Measurements from ENCODE around the gene LVRN.
A peak's percentile ranks its signal among the peaks of the same experiment; 100 is the strongest.

DNA sequence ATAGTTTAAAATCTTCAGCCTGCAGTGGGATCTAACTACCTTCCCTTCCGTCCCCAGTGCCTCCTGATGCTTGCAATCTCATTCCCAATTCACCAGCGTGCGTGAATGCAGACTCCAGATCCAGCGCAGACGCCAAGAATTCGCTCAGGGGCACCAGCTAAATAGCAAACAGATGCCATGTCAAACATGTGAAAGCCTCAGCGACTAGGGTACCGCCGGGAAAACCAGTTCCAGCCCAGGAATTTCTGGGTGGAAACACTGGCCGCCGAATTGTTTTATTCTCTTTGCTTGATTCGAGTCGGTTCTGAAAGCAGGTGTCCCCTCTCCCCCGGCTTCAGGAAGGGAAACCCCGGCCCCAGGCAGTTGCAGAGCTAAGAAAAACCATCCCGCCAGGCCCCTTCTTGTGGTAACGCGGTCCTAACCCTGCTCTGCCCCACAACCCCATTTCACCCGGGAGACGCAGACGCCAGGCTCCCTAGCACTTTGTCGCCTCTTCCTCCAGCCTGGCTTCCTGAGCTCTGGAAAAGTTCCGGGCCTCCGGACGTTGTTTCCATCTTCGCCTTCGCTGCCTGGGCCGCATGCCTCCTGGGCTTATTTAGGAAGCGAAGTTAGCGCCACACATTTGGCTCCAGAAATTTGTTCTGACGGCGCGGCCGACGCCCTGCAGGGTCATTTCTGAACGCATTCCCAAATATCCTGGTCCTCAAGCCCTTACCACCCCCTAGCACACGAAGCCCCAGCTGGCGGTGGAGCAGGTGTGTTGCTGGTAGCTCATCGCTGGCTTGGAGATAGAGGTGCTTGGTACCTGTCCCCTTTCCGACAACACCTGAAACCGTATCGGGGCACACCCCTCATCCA, 665 bp upstream of the LVRN start:
- no peak for TF ChIP-seq CTCF (IDR thresholded peaks at IDR 0.05)
- TF ChIP-seq POLR2A (IDR thresholded peaks at IDR 0.05), result peak in 1 of 2 donors; percentile 28
- TF ChIP-seq POLR2AphosphoS5 (IDR thresholded peaks at IDR 0.05), result no peak
- TF ChIP-seq EP300 (IDR thresholded peaks at IDR 0.05), result no peak
